Measurements from ENCODE around the gene LPP.

The LPP gene

DNA sequence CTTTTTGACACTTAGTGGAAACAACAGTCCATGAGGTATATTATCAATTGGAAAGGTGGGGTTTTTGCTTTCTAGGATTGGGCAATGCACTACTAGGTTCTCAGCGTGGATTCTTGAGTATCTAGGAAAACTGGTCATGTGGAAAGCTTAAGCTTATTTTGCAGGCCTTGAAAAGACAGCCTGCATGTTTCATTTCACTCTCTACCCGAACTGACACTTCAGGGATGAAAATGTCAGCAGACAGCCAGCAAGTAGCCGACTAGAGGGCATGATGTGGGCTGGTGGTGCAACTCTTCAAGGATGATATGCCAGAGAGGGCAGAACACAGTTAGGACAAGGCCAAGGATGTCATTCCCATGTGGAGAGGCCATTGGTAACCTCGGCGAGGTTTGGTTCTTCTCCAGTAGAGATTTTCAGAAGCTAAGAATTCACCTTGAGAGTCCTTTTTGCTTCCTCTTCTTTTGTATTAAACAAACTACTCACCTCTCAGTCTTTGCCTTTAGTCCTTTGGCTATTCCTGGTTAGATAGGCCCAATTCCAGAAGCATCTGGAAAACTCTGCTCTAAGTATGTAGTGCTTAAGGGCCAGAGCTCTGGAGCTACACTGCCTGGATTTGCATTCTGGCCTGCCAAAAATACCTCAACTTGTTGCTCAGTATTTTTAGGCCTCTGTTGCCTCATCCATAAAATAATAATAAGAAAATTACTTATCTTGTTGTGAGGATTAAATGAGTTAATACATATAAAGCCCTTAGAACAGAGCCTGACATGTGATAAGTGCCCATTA, 17.9 kb downstream of the LPP start:
- H3K4me3 ChIP-seq (replicated peaks; ENCODE audit: insufficient read depth, low read length) = no peak overlapping the region
- H3K27ac ChIP-seq (replicated peaks) = no peak overlapping the region
- TF ChIP-seq SPI1 (IDR thresholded peaks at IDR 0.05; ENCODE audit: borderline replicate concordance, low read depth) (no peak), GABPA (IDR thresholded peaks at IDR 0.05; ENCODE audit: low read depth) (no peak), POLR2AphosphoS5 (IDR thresholded peaks at IDR 0.05; ENCODE audit: low read depth) (no peak)
- TF ChIP-seq, protein P1, sequence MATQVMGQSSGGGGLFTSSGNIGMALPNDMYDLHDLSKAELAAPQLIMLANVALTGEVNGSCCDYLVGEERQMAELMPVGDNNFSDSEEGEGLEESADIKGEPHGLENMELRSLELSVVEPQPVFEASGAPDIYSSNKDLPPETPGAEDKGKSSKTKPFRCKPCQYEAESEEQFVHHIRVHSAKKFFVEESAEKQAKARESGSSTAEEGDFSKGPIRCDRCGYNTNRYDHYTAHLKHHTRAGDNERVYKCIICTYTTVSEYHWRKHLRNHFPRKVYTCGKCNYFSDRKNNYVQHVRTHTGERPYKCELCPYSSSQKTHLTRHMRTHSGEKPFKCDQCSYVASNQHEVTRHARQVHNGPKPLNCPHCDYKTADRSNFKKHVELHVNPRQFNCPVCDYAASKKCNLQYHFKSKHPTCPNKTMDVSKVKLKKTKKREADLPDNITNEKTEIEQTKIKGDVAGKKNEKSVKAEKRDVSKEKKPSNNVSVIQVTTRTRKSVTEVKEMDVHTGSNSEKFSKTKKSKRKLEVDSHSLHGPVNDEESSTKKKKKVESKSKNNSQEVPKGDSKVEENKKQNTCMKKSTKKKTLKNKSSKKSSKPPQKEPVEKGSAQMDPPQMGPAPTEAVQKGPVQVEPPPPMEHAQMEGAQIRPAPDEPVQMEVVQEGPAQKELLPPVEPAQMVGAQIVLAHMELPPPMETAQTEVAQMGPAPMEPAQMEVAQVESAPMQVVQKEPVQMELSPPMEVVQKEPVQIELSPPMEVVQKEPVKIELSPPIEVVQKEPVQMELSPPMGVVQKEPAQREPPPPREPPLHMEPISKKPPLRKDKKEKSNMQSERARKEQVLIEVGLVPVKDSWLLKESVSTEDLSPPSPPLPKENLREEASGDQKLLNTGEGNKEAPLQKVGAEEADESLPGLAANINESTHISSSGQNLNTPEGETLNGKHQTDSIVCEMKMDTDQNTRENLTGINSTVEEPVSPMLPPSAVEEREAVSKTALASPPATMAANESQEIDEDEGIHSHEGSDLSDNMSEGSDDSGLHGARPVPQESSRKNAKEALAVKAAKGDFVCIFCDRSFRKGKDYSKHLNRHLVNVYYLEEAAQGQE (IDR thresholded peaks at IDR 0.05; ENCODE audit: insufficient replicate concordance, low read depth) = no peak
- TF ChIP-seq, protein P2, sequence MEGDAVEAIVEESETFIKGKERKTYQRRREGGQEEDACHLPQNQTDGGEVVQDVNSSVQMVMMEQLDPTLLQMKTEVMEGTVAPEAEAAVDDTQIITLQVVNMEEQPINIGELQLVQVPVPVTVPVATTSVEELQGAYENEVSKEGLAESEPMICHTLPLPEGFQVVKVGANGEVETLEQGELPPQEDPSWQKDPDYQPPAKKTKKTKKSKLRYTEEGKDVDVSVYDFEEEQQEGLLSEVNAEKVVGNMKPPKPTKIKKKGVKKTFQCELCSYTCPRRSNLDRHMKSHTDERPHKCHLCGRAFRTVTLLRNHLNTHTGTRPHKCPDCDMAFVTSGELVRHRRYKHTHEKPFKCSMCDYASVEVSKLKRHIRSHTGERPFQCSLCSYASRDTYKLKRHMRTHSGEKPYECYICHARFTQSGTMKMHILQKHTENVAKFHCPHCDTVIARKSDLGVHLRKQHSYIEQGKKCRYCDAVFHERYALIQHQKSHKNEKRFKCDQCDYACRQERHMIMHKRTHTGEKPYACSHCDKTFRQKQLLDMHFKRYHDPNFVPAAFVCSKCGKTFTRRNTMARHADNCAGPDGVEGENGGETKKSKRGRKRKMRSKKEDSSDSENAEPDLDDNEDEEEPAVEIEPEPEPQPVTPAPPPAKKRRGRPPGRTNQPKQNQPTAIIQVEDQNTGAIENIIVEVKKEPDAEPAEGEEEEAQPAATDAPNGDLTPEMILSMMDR (IDR thresholded peaks at IDR 0.05; ENCODE audit: insufficient read depth, low read length) = no peak
- no peaks in the 10 kb centered on the region for H3K27me3 ChIP-seq (ENCODE audit: insufficient read depth, poor library complexity, severe bottlenecking)
- no peak for DNase-seq (ENCODE audit: low read depth in 1 of 2, low spot score in 1 of 2)

DNA sequence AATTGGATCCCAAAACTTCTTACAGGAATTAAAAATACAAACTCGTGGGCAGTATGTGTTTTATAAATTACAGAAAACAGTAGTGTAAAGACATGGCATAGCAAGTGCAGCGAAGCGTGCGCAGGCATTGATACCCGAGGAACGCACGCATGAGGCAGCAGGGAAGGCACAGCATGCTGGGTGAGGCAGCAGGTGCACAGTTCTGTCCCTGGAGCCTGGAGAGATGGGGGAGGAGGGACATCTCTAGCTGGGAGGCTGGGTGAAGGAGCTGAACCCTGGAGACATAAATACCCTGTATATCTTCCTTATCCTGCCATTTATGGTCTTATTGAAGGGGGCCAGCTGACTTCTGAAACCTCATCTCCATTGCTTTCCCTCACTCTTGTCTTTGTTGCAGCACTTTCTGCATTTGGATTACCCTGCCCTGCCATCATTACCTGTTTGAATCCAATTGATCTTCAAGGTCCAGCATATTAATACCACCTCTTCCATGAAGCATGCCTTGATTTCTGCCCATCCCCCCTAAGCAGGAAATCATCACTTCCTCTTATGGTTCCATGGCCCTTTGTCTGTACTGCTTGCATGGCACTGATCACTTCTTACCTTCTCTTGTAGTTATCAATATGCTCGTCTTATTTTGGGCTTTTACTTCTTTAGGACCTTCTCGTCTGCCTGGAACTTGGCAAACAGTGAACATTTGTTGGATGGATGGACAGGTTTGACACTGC, 20.5 kb downstream of the LPP start:
- H3K4me3 ChIP-seq (replicated peaks; ENCODE audit: insufficient read depth, low read length) = no peak overlapping the region
- no peak overlapping the region for H3K27ac ChIP-seq (replicated peaks)
- H3K27me3 ChIP-seq (ENCODE audit: insufficient read depth, poor library complexity, severe bottlenecking) = no peaks in the 10 kb centered on the region
- DNase-seq (ENCODE audit: low read depth in 1 of 2, low spot score in 1 of 2) = peak in 1 of 2 experiments; percentile 9
- peak; percentile 90 for TF ChIP-seq SPI1 (IDR thresholded peaks at IDR 0.05; ENCODE audit: borderline replicate concordance, low read depth)
- TF ChIP-seq, protein P1 (IDR thresholded peaks at IDR 0.05; ENCODE audit: insufficient replicate concordance, low read depth) = no peak

DNA sequence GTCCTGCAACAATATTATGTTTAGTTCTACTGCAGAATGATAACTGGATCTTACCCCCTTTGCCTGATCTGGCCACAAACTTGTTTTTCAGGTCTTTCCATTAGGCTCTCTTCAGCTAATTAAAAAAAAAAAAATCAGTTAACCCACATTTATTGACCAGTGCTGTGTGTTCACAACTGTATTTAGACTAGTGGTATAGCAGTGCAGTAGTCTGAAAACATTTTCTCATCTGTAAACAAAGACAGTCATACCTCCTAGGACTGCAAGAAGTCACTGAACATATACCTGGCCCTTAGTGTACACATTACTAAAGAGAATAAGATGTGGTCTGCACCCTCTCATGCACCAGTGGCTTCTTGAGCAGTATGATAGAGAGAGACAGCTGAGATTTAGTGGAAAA, 22.5 kb downstream of the LPP start:
- no peak overlapping the region for H3K27ac ChIP-seq (replicated peaks)
- TF ChIP-seq, protein P1 (IDR thresholded peaks at IDR 0.05; ENCODE audit: insufficient replicate concordance, low read depth) = no peak
- no peak for TF ChIP-seq SPI1 (IDR thresholded peaks at IDR 0.05; ENCODE audit: borderline replicate concordance, low read depth)
- TF ChIP-seq POLR2AphosphoS5 (IDR thresholded peaks at IDR 0.05; ENCODE audit: low read depth) = no peak
- TF ChIP-seq, protein P2 (IDR thresholded peaks at IDR 0.05; ENCODE audit: insufficient read depth, low read length) = no peak
- TF ChIP-seq GABPA (IDR thresholded peaks at IDR 0.05; ENCODE audit: low read depth) = no peak
- no peak for DNase-seq (ENCODE audit: low read depth in 1 of 2, low spot score in 1 of 2)
- no peak overlapping the region for H3K4me3 ChIP-seq (replicated peaks; ENCODE audit: insufficient read depth, low read length)
- H3K27me3 ChIP-seq (ENCODE audit: insufficient read depth, poor library complexity, severe bottlenecking) = no peaks in the 10 kb centered on the region
